Medulla oblongata (tissue), 1 donor: ENCODE data around the gene KSR2.

Experiments
- DNase-seq: peaks from one replicate; pipeline ENCODE4 v3.0.0-alpha.2; 2015; ENCODE audit errors: extremely low spot score

Gene KSR2

DNA sequence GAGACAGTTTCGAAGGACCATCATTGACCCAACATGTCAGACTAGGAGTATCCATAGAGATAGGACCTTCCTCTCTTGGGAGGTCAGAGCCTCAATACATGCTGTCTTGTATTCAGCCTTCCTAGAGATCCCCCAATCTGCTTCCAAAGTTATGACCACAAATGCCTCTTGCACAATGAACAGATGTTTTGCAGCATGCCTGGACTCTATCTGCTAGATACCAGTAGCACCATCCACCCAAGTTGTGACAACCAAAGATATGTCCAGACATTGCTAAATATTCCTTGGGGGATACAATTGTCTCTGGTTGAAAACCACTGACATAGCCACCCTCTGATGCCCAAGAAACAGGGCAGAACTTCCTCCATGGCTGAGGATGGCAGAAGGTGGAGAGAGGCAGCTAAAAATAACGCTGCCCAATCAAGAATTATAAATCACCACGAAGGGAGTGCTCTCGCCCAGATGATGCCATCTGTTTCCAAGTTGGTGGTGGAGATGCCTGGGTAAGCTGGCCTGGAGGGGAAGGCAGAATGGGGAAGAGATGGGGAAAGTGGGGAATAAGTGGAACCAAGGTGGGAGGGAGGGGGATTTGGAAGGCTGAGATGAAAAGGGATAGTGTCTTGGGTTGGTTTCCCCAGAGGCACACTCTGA lies 564.5 kb downstream of the KSR2 start:
- no peak for DNase-seq

DNA sequence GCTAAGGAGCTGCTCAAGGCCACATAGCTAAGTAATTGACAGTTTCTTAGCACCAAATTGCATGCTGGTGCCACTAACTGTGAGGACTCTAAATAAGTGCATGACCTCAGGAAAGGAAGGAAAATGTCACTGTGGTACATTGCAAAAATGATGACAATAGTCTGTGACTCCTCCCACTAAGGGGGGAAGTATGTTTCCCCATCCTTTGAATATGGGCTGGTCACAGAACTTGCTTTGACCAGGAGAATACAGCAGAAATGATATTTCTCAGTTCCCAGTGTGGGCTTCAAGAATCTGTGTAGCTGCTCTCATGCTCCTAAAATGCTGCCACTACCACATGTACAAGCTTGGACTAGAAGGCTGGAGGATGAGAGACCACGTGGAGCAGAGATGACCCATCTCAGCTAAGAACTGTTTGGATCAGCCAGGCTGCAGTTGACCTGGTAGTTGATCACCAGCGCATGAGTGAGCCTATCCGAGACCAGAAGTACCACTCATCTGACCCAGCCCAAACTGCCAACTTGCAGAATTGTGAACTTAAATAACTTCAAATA lies 565.1 kb downstream of the KSR2 start:
- no peak for DNase-seq
